Esophagus squamous epithelium (tissue), 4 donors: Measurements from ENCODE around the gene ZNF559.
"Not testable (repeated sequence)": the region's sequence is repeated elsewhere in the genome, so short reads cannot be mapped to it uniquely, and the experiment has no call there.

ENCODE experiments used
- POLR2A ChIP-seq, 4 donors: fragments of 450-650 bp; IDR thresholded peaks; one replicate each; pipeline ENCODE4 v1.6.1; 2017; ENCODE audit warnings: antibody characterized with exemption in 4 of 4, mild to moderate bottlenecking in 4 of 4, moderate library complexity in 3 of 4
- TF ChIP-seq, protein P1 (sequence below), 6 experiments: fragments of 450-650 bp in 4 of 6; fragments of 200-600 bp in 2 of 6; sonication (generic) in 2 of 6; IDR thresholded peaks; one replicate each; pipeline ENCODE4 v1.5.1; 2016 to 2019; ENCODE audit warnings: antibody characterized with exemption in 6 of 6, mild to moderate bottlenecking in 4 of 6, moderate library complexity in 4 of 6

GRCh38 chr19:9283485-9283884 is 40.5 kb upstream of the ZNF559 start:
- TF ChIP-seq, protein P1, sequence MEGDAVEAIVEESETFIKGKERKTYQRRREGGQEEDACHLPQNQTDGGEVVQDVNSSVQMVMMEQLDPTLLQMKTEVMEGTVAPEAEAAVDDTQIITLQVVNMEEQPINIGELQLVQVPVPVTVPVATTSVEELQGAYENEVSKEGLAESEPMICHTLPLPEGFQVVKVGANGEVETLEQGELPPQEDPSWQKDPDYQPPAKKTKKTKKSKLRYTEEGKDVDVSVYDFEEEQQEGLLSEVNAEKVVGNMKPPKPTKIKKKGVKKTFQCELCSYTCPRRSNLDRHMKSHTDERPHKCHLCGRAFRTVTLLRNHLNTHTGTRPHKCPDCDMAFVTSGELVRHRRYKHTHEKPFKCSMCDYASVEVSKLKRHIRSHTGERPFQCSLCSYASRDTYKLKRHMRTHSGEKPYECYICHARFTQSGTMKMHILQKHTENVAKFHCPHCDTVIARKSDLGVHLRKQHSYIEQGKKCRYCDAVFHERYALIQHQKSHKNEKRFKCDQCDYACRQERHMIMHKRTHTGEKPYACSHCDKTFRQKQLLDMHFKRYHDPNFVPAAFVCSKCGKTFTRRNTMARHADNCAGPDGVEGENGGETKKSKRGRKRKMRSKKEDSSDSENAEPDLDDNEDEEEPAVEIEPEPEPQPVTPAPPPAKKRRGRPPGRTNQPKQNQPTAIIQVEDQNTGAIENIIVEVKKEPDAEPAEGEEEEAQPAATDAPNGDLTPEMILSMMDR (IDR thresholded peaks at IDR 0.05), result not testable (repeated sequence)
- not testable (repeated sequence) for TF ChIP-seq POLR2A (IDR thresholded peaks at IDR 0.05)
